Gastroesophageal sphincter (tissue), 3 donors: ENCODE measurements around the gene RTCA.
"Not testable (repeated sequence)": the region's sequence is repeated elsewhere in the genome, so short reads cannot be mapped to it uniquely, and the experiment has no call there.

Source experiments
- EP300 ChIP-seq: sonication (generic); formaldehyde crosslinking; IDR thresholded peaks from one replicate; pipeline ENCODE4 v1.6.1; 2017; ENCODE audit warnings: antibody characterized with exemption, mild to moderate bottlenecking
- POLR2A ChIP-seq, 2 donors: fragments of 450-650 bp; IDR thresholded peaks; one replicate each; pipeline ENCODE4 v1.6.1; 2017; ENCODE audit warnings: antibody characterized with exemption in 2 of 2, mild to moderate bottlenecking in 2 of 2, moderate library complexity in 1 of 2
- POLR2AphosphoS5 ChIP-seq: sonication (generic); formaldehyde crosslinking; IDR thresholded peaks from one replicate; pipeline ENCODE4 v1.6.1; 2017; ENCODE audit warnings: antibody characterized with exemption
- TF ChIP-seq, protein P1 (sequence below), 4 experiments: fragments of 200-600 bp in 2 of 4; fragments of 450-650 bp in 2 of 4; sonication (generic) in 1 of 4; IDR thresholded peaks; one replicate each; pipeline ENCODE4 v1.5.1; 2017 to 2019; ENCODE audit warnings: antibody characterized with exemption in 4 of 4, mild to moderate bottlenecking in 2 of 4, moderate library complexity in 2 of 4

- not testable (repeated sequence) for TF ChIP-seq POLR2AphosphoS5; POLR2A (IDR thresholded peaks at IDR 0.05); EP300
- TF ChIP-seq, protein P1, sequence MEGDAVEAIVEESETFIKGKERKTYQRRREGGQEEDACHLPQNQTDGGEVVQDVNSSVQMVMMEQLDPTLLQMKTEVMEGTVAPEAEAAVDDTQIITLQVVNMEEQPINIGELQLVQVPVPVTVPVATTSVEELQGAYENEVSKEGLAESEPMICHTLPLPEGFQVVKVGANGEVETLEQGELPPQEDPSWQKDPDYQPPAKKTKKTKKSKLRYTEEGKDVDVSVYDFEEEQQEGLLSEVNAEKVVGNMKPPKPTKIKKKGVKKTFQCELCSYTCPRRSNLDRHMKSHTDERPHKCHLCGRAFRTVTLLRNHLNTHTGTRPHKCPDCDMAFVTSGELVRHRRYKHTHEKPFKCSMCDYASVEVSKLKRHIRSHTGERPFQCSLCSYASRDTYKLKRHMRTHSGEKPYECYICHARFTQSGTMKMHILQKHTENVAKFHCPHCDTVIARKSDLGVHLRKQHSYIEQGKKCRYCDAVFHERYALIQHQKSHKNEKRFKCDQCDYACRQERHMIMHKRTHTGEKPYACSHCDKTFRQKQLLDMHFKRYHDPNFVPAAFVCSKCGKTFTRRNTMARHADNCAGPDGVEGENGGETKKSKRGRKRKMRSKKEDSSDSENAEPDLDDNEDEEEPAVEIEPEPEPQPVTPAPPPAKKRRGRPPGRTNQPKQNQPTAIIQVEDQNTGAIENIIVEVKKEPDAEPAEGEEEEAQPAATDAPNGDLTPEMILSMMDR (IDR thresholded peaks at IDR 0.05) = not testable (repeated sequence)
Observed at GRCh38 chr1:100264081-100264480, 1.9 kb upstream of the RTCA start.
